ENCODE results near the gene HSD17B2.
A peak's percentile ranks its signal among the peaks of the same experiment; 100 is the strongest.
"Not testable (repeated sequence)": the region's sequence is repeated elsewhere in the genome, so short reads cannot be mapped to it uniquely, and the experiment has no call there.

Gene HSD17B2, protein sequence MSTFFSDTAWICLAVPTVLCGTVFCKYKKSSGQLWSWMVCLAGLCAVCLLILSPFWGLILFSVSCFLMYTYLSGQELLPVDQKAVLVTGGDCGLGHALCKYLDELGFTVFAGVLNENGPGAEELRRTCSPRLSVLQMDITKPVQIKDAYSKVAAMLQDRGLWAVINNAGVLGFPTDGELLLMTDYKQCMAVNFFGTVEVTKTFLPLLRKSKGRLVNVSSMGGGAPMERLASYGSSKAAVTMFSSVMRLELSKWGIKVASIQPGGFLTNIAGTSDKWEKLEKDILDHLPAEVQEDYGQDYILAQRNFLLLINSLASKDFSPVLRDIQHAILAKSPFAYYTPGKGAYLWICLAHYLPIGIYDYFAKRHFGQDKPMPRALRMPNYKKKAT

DNA sequence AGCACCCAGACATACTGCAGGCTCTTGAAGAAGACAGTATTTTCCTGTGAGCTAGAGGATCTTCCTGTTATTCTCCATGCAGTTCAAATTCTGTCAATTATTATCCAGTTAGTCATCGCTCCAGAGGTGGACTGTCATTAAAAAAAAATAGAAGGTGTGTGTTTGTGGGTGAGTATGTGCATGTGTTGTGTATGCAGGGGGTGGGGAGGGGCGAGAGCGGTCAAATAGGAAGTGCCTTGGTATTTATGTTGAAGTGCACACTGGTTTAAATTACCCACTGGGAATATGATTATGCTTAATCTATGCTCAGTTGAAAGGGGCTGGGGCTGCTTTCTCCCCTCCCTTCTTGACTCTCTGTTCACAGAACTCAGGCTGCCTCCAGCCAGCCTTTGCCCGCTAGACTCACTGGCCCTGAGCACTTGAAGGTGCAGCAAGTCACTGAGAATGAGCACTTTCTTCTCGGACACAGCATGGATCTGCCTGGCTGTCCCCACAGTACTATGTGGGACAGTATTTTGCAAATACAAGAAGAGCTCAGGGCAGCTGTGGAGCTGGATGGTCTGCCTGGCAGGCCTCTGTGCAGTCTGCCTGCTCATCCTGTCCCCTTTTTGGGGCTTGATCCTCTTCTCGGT lies at the start of gene HSD17B2:
Gene HSD17B2, plus strand, starts transcription at position 273 of the 632 bp plus-strand sequence. Its CDS starts 172 bp downstream, at position 445.
- DNase-seq (ENCODE audit: low read depth in 3 of 3) = no peak

DNA sequence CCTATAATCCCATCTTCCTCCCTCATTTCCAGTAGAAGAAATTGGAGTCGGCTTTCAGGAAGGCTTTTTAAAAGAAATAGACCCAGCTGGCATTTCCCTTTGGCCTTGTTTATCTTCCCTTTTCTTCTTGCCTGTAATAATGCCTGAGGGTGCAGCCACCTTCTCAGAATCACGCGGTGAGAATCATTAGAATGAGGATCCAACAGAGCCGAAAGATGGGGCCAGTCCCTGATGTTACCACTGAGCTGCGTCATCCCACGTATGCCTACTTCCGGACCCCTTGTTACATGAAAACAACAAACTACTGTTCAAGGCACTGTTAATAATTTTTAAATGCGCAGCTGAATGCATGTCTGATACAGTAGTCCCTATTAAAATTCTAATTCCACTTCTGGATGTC lies 47.9 kb upstream of the HSD17B2 start:
- no peak for DNase-seq (ENCODE audit: low read depth in 3 of 3)

DNA sequence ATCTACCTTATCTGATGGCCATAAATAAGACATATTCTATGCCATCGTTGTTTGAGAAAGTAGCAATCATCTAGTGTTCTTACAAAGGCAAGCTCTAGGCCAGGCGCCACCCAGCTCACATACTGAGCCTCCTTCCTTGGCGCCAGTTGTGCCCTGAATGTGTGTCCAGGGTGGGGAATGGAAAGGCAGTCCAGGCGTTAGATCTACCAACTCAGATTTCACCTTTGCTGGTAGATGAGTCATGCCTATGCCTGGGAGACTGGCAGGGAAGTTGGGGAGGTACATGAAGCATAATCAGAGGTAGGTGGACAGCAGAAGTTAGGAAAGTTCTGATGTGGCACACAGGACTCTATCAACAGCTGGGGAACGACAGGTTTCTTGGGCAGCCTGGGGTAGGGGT lies 47.3 kb upstream of the HSD17B2 start:
- DNase-seq (ENCODE audit: low read depth in 3 of 3) = no peak

DNA sequence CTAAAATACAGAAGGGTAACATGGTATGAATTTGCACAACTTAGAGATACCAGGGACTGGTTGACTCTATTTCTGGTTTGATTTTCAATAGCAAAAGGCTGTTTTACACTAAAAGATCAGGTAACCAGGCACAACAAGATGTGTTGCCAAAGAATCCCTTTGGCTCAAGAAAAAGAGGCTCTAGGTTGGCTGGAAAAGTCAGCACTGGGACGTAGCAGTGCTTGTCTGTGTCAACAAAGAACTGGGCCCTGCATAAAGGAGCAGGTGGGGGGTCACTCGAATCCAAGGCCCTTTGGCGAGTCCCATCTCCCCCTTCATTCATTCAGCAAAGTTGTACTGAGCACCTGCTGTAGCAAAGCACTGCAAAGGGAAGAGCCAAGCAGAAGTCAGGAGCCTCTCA lies 42.2 kb upstream of the HSD17B2 start:
- no peak for DNase-seq (ENCODE audit: low read depth in 3 of 3)

DNA sequence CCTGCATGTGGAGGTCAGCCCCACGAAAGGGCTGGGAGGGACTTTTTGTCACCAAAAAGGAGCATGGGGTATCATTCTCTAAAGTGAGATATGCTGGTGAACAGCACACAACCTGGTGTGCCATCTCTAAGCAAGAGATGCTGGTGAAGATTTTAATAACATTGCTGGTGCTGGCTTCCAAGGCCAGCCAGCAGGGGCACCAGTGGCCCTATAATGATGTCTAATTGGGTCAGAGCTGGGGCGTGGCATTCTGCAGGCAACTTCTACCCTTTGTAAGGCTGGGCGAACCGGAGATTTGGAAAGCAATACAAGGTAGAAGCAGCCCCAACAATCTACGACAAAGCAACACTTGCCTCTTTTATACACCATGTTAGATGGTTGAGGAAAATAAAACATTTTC lies 40.6 kb upstream of the HSD17B2 start:
- no peak for DNase-seq (ENCODE audit: low read depth in 3 of 3)

DNA sequence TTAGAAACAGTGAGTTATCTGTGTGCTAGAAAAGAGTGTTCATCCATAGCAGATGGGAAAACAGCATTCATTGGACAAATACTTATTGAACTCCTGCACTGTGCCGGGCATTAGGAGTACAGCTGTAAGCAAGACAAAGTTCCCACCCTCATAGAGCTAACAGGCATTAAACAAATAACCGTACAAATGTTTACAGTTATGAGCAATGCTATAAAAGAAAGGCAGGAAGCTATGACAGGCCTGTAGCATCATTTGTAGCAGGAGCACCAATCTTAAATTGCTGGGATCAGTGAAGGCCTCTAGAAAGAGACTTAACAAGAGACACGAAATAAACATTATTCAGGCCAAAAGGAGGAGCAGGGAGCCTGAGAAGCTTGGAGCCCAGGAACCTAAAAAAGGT lies 39.4 kb upstream of the HSD17B2 start:
- no peak for DNase-seq (ENCODE audit: low read depth in 3 of 3)

DNA sequence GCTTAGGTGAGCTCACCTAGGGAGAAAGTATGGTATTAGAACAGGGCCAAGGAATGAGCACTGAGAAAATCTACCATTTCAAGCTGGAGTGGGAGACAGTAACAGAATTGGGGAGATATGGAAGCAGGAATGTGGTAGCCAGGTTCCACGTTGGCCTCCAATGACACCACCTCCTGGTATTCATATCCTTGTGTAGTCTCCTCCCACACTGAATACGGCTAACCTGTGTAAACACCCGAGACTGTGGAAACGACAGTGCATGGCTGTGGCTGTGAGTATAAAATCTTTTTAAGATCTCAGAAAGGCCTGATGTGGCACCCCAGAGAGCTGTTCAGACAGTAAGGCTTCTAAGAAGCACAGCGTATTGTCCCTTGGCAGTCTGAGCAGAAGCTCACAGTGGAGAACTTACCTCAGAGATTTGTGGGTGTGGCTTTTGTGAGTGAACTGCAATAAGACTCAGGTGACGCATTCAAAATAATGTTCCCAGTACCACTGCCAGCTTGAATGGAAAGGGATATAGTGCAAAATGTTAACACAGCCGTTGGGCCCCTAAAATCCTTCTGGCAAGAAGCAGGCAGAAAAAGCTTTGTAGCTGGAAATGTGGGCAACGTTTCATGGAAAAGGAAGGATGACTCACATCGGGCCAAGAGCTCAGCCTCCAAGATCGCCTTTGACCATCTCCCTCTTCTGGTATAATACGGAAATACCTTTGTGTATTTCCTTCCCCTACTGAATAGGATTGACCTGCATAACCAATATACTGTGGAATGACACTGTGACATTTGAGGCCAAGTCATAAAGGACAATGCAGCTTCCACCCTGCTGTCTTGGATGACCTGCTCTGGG lies 38.2 kb upstream of the HSD17B2 start:
- no peak for DNase-seq (ENCODE audit: low read depth in 3 of 3)

DNA sequence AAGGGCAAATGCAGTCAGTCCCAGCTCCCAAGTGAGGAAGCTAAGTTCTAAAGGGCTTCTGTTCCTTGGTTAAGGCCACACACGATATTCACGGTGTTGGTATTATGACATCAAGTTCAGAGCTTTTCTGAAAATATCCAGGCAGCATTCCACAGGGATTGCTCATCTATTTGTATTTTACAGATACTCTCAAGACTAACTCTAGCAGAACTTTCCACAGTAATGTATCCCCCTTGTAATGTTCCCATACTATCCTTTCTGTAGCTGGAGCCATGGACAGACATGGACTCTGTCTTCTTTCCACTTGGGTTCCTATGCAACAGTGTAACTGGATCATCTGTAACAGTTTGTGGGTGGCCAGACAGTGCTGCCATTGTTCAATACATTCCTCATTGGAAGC lies 37.3 kb upstream of the HSD17B2 start:
- DNase-seq (ENCODE audit: low read depth in 3 of 3) = no peak

DNA sequence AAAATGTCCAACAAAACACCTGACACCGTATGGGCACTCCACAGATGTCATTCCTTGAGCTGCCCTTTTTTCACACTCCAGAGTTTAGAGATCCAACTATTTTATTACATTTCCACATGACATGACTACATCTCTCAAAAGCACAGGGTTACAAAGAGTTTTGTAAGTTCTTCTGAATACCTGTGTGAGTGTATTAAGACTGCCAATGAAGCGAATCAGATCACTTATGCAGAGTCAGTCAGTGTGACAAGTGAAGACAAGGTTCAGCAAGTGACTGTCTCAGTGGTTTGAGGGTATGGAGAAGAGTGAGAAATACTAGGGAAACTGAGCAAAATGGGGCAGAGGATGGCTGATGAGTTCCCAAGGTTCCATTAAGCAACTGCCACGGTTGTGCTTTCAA lies 32.2 kb upstream of the HSD17B2 start:
- DNase-seq (ENCODE audit: low read depth in 3 of 3) = no peak

DNA sequence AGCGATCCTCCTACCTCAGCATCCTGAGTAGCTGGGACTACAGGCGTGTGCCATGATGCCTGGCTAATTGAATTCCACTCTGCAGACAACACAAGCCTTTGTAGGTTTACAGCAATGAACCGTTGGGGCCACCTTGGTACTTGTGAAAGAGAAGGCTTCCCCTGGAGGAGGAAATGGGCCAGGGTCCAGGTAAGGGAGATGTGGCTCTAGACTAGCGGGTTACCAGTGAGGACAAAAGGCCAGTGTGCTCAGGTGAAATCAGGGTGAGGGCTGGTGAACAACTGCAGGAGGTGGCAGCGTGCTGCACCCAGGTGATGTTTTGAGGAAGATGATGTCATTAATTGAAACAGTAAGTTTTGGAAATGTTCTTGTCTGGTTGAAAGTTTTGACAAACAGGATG lies 30.5 kb upstream of the HSD17B2 start:
- no peak for DNase-seq (ENCODE audit: low read depth in 3 of 3)

DNA sequence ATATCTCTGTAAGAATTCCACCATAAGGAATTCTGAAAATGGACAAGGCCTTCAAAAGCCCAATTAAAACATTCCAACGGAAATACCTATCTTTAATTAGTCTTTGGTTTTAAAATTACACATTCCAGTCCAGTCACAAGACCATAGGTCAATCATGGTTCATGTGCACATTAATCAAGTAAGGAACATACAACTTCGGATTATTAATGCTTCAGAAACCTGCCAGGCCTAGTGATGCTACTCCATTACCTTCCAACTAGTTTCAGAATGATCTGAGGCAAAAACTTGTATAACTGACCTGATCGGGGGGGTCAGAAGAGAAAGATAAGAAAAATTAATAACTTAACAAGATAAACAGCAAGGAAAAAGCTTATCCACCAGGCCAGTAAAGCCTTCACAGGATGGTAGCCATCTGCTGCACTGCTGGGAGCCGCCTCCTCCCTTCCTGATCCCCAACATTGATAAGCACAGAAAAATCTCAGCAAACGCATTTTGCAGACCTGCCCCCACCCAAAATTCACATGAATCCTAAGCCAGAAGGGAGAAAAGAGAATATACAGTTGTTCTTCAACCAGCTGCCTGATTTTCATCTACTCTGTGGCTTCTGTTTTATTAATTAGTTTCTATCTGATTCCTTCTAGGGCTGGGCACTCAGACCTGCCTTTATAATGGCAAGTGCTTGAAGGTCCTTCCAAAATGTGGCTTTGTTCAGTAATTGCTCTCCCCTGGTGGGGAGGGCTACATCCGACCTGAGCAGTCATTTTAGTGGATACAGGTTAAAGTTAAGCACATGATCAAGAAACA lies 29.8 kb upstream of the HSD17B2 start:
- no peak for DNase-seq (ENCODE audit: low read depth in 3 of 3)

DNA sequence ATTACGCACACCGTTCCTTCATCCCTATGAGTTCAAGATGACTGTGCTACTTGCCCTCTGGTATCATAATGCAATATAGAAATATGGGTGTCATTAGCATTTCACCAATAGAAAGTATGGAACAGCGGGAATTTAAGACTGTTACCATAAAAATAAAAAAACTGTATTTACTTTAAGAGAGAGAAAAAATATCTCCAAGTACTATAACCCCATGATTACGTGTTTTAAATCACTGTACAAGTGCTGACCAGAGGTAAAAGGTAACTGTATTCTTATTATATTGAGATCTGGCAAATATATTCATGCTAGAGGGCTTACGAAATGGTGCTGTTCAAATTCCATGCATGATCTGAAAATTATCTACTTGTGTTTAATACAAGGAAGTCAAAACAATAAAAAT lies 29.0 kb upstream of the HSD17B2 start:
- DNase-seq (ENCODE audit: low read depth in 3 of 3) = no peak

DNA sequence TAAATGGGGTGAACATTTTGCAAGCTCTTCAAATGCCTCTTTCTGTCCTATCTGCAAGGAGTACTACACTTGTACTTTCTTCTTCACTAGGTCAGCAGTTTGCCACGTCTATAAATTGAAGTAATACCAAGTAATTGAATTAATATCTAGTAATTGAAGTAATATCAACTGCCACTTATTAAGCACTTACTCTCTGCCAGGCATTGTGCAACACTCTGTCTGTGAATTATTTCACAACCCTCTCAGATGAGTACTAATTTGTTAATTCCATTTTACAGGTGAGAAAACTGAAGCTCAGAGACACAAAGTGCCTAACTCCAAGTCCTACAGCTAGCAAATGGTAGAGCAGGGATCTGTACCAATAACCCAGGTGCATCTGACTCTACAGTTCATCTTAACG lies 27.9 kb upstream of the HSD17B2 start:
- DNase-seq (ENCODE audit: low read depth in 3 of 3) = no peak

DNA sequence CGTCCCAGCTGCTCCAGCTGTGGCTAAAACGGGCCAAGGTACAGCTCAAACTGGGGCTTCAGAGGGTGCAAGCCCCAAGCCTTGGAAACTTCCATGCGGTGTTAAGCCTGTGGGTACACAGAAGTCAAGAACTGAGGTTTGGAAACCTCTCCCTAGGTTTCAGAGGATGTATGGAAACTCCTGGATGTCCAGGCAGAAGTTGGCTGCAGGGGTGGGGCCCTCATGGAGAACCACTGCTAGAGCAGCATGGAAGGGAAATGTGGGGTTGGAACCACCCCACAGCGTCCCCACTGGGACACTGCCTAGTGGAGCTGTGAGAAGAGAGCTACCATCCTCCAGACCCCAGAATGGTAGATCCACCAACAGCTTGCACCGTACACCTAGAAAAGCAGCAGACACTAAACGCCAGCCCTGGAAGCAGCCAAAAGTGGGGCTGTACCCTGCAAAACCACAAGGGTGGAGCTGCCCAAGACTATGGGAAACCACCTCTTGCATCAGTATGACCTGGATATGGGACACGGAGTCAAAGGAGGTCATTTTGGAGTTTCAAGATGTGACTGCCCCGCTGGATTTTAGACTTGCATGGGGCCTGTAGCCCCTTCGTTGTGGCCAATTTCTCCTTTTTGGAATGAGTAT lies 26.0 kb upstream of the HSD17B2 start:
- no peak for DNase-seq (ENCODE audit: low read depth in 3 of 3)

DNA sequence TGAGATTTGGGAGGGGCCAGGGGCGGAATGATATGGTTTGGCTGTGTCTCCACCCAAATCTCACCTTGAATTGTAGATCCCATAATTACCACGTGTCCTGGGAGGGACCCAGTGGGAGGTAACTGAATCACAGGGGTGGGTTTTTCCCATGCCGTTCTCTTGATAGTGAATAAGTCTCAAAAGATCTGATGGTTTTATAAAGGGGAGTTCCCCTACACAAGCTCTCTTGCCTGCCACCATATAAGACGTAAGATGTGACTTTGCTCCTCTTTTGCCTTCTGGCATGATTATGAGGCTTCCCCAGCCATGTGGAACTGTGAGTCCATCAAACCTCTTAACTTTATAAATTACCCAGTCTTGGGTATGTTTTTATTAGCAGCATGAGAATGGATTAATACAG lies 25.3 kb upstream of the HSD17B2 start:
- DNase-seq (ENCODE audit: low read depth in 3 of 3) = not testable (repeated sequence)

DNA sequence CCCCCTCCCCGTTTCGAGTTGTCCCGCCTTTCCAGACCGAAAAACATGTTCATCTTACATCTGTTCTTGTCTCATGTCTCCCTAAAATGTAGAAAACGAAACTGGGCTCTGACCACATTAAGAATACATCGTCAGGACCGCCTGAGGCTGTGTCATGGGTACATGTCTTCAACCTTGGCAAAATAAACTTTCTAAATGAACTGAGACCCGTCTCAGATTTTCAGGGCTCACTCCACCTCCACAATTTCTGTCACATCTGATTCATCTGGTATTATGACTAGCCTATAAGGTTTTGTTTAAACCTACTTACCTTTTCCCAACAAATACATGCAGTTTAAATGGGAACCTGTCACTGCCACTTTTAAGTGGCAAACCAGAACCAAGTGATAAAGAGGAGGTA lies 24.4 kb upstream of the HSD17B2 start:
- DNase-seq (ENCODE audit: low read depth in 3 of 3) = no peak

DNA sequence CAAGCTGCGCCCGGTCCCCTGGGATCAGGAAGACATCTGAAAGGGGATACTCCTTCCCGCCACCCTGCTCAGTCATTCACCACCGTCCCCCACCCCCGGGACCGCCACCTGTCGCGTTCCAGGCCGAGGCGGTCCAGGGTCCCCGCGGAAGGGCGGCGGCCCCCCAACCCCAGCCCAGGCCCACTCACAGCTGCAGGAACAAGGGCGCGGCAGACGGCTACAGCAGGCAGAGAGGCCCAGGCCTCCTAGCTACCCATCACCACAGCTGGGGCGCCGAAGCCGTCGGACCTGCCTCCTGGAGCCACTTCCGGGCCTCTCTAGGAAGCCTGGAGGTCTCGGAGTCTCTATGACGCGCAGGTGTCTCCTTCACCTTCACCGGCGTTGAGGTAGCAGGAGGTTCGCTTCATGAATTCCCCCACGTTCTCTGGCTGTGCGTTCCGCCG lies 23.8 kb upstream of the HSD17B2 start, which contains the start of gene SDR42E1:
Gene SDR42E1, minus strand, starts transcription at position 272 of the 443 bp plus-strand sequence. CDS start 10,612 bp downstream, outside the sequence.
- DNase-seq (ENCODE audit: low read depth in 3 of 3) = peak; percentile 17 to 61 (median 26)

DNA sequence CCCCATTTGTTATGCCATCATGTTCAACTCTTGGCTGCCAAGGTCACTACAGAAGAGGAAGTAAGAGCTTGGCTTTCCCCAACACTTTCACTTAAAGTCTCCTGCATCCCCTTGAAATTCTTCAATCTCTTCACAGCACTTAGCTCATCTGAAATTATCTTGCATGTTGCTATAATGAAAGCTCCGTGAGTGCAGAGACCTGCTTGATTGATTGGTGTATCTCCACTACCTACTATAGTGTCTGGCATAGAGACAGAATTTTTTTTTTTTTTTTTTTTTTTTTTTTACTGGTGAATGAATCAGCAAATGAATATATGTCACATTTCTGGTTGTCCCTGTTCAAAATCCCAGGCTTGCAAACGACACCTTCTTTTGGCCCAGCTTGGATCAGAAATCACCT lies 21.9 kb upstream of the HSD17B2 start:
- no peak for DNase-seq (ENCODE audit: low read depth in 3 of 3)

DNA sequence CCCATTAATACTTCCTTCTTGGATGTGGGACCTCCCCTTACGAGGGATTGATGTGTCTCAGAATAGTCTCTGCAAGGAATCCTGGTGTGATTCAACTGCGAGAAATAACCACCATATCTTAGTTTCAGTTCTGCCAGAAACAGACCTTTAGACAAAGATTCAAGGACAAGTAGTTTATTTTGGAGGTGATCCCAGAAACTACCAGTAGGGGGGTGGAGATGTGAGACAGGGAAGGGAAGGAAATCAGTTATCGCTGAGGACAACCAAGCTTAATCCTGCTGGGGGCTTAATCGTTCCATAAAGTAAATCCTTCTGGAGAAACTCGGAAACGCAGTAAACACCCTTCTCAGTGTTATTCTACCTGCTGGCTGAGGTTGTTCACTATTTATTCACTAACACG lies 18.8 kb upstream of the HSD17B2 start:
- no peak for DNase-seq (ENCODE audit: low read depth in 3 of 3)

DNA sequence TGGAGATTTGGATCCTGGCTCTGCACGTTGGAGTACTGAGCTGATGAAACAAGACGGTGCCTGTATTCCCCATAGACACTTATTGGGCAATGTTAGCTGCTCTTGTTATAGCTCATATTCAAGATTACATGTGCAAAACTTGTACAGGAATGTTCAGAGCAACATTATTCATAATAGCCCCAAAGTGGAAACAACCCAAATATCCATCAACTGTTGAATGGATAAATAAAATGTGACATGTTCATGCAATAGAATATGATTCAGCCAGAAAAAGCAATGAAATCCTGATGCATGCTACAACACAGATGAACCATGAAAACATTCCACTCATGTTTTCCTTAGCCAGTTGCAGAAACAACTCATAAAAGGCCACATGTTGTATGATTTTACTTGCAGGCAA lies 18.1 kb upstream of the HSD17B2 start:
- no peak for DNase-seq (ENCODE audit: low read depth in 3 of 3)
